ENCODE measurements around the gene HBE1.

- no peak for TF ChIP-seq POLR2A (IDR thresholded peaks at IDR 0.05)
- TF ChIP-seq CTCF (IDR thresholded peaks at IDR 0.05) = no peak
These were observed 22.1 kb downstream of the HBE1 start for GRCh38 chr11:5247472-5248192.
